Tibial artery (tissue), 4 donors: ENCODE results near the gene POGLUT2.

Source experiments
- DNase-seq, 2 donors: peaks; one replicate each; pipeline ENCODE4 v3.0.0-alpha.2; 2019
- H3K27ac ChIP-seq, 2 donors: fragments of 200-600 bp; sonication (generic) in 1 of 2; 1 replicate in 1 of 2; 2 replicates in 1 of 2; pipeline ENCODE4 v1.5.1; 2018 to 2019; ENCODE audit warnings: mild to moderate bottlenecking in 1 of 2
- H3K27me3 ChIP-seq, 2 donors: fragments of 200-600 bp; sonication (generic) in 1 of 2; one replicate each; pipeline versions ENCODE4 v1.5.1 to v1.6.0; 2016 to 2019
- H3K36me3 ChIP-seq, 3 donors: fragments of 200-600 bp; sonication (generic) in 2 of 3; one replicate each; pipeline ENCODE4 v1.5.1; 2016 to 2019; ENCODE audit warnings: mild to moderate bottlenecking in 2 of 3
- H3K4me1 ChIP-seq, 4 donors: fragments of 200-600 bp; sonication (generic) in 2 of 4; 1 replicate in 3 of 4; 2 replicates in 1 of 4; pipeline ENCODE4 v1.5.1; 2016 to 2019
- H3K4me3 ChIP-seq, 2 donors: fragments of 200-600 bp; sonication (generic) in 1 of 2; 1 replicate in 1 of 2; 2 replicates in 1 of 2; pipeline ENCODE4 v1.5.1; 2018 to 2019; ENCODE audit warnings: mild to moderate bottlenecking in 2 of 2
- H3K9me3 ChIP-seq, 3 donors: fragments of 200-600 bp; sonication (generic) in 1 of 3; one replicate each; pipeline ENCODE4 v1.5.1; 2016 to 2019
- intact Hi-C: fragments of 100-400 bp; cut with DNase I; formaldehyde crosslinking; loops from one replicate; pipeline ENCODE4 v1.15.0; 2023; ENCODE audit warnings: low total_unique reads
- TF ChIP-seq, protein P1 (sequence below), 2 experiments: fragments of 200-600 bp in 1 of 2; fragments of 450-650 bp in 1 of 2; IDR thresholded peaks; one replicate each; pipeline ENCODE4 v1.5.1; 2017 to 2019; ENCODE audit warnings: antibody characterized with exemption in 2 of 2, mild to moderate bottlenecking in 1 of 2, moderate library complexity in 1 of 2

POGLUT2 gene

GRCh38 chr13:102798581-102799425 lies at the start of gene POGLUT2, which contains the start of gene BIVM:
Gene POGLUT2 (minus strand): TSS chr13:102798976. CDS start chr13:102798670, 306 bp downstream.
Gene BIVM (plus strand): TSS chr13:102799119. CDS start chr13:102807268, 8,149 bp downstream.
- TF ChIP-seq, protein P1, sequence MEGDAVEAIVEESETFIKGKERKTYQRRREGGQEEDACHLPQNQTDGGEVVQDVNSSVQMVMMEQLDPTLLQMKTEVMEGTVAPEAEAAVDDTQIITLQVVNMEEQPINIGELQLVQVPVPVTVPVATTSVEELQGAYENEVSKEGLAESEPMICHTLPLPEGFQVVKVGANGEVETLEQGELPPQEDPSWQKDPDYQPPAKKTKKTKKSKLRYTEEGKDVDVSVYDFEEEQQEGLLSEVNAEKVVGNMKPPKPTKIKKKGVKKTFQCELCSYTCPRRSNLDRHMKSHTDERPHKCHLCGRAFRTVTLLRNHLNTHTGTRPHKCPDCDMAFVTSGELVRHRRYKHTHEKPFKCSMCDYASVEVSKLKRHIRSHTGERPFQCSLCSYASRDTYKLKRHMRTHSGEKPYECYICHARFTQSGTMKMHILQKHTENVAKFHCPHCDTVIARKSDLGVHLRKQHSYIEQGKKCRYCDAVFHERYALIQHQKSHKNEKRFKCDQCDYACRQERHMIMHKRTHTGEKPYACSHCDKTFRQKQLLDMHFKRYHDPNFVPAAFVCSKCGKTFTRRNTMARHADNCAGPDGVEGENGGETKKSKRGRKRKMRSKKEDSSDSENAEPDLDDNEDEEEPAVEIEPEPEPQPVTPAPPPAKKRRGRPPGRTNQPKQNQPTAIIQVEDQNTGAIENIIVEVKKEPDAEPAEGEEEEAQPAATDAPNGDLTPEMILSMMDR (IDR thresholded peaks at IDR 0.05): no peak
- peaks cover 0 to under 1% (median 0%) of the 10 kb centered on the region in 3 donors for H3K36me3 ChIP-seq
- no peaks in the 10 kb centered on the region for H3K27me3 ChIP-seq
- peak within 1 kb of the TSS; percentile 72 to 87 for H3K27ac ChIP-seq
- H3K4me1 ChIP-seq: peaks cover 0 to 27% (median 7%) of the 10 kb centered on the region in 4 donors
- intact Hi-C loops: loop anchor here (5.0 to 10.0 kb wide), 3 partner anchors 46 to 202 kb away; partner anchors contain the start of genes ERCC5 and TPP2
- H3K9me3 ChIP-seq: no peaks in the 10 kb centered on the region
- DNase-seq: peak; percentile 92 to 94
- peak within 1 kb of the TSS; percentile 66 to 73 for H3K4me3 ChIP-seq

DNA sequence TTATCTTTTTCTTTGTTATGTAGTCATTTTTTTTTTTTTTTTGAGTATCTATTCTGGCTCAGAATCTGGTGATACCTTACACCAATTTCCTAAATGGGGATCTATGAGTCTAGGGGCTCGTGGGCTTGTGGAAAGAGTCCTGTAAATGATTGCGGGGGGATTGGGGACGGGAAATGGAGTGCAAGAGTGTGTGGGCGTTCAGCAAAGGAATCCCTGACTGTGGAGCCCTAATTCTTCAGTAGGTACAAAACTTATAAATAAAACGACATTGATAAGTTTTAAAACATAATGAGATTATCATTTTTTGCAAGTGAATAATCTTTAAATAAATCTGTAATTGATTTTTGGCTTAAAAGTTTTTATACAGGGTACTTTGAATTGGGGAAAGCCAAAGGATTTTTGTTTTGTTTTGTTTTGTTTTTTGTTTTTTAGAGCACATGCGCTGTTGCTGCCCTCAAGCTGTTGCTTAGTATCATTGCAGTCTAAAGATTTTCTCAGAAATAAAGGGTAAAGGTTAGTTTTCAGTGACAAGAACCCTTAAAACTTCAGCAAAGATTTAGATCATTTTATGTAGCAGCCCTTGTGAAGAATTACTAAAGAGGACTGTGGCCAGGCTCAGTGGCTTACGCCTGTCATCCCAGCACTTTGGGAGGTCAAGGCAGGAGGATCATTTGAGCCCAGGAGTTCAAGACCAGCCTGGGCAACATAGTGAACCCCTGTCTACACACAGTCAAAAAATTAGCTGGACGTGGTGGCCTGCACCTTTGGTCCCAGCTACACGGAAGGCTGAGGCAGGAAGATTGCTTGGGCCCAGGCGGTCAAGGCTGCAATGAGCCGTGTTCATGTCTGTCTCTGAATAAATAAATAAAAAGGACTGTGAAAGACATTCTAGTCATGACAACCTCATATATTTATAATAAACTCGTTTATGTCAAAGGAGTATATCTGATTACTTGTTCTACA lies 48.8 kb upstream of the POGLUT2 start:
- intact Hi-C loops: loop anchor here (2.0 to 10.0 kb wide), 2 partner anchors 53 to 253 kb away; partner anchors contain the start of genes BIVM and POGLUT2
- TF ChIP-seq, protein P1 (IDR thresholded peaks at IDR 0.05): peak; percentile 56 to 65
- no peaks in the 10 kb centered on the region for H3K27me3 ChIP-seq
- H3K27ac ChIP-seq: peak overlapping the region; percentile 84 to 95
- no peaks in the 10 kb centered on the region for H3K9me3 ChIP-seq
- peaks cover 0 to 14% (median 0%) of the 10 kb centered on the region in 3 donors for H3K36me3 ChIP-seq
- peak overlapping the region; percentile 66 to 88 for H3K4me3 ChIP-seq
- peaks cover 0 to 20% (median 12%) of the 10 kb centered on the region in 4 donors for H3K4me1 ChIP-seq
- no peak for DNase-seq

- intact Hi-C loops: loop anchor here (2.0 to 10.0 kb wide), 2 partner anchors 52 to 252 kb away; partner anchors contain the start of genes BIVM and POGLUT2
- H3K27me3 ChIP-seq: no peaks in the 10 kb centered on the region
- no peak for DNase-seq
- H3K4me3 ChIP-seq: peak overlapping the region; percentile 66 to 88
- H3K27ac ChIP-seq: peak overlapping the region; percentile 84 to 95
- H3K9me3 ChIP-seq: no peaks in the 10 kb centered on the region
- peaks cover 0 to 20% (median 12%) of the 10 kb centered on the region in 4 donors for H3K4me1 ChIP-seq
- TF ChIP-seq, protein P1 (IDR thresholded peaks at IDR 0.05): peak in 1 of 2 experiments; percentile 10
- peaks cover 0 to 11% (median 0%) of the 10 kb centered on the region in 3 donors for H3K36me3 ChIP-seq
Measured at GRCh38 chr13:102846261-102847015, 47.7 kb upstream of the POGLUT2 start.

- H3K4me3 ChIP-seq: peak within 1 kb of the TSS; percentile 66 to 88
- peak; percentile 91 to 94 for DNase-seq
- intact Hi-C loops: loop anchor here (2.0 to 10.0 kb wide), 2 partner anchors 51 to 251 kb away; partner anchors contain the start of genes BIVM and POGLUT2
- H3K27ac ChIP-seq: peak within 1 kb of the TSS; percentile 84 to 95
- no peaks in the 10 kb centered on the region for H3K9me3 ChIP-seq
- peaks cover 0 to 11% (median 0%) of the 10 kb centered on the region in 3 donors for H3K36me3 ChIP-seq
- TF ChIP-seq, protein P1 (IDR thresholded peaks at IDR 0.05): no peak
- H3K27me3 ChIP-seq: no peaks in the 10 kb centered on the region
- H3K4me1 ChIP-seq: peaks cover 0 to 20% (median 12%) of the 10 kb centered on the region in 4 donors
Measured at GRCh38 chr13:102845630-102846260, 47.0 kb upstream of the POGLUT2 start, which contains the start of gene ERCC5. Gene ERCC5 (plus strand): TSS chr13:102846032. CDS start chr13:102846267, 235 bp downstream.
